SK-N-MC (cell line): ENCODE data around the gene FERMT1.
"Not testable (repeated sequence)": the region's sequence is repeated elsewhere in the genome, so short reads cannot be mapped to it uniquely, and the experiment has no call there.

Source experiments
- EZH2 ChIP-seq: fragments of 200-600 bp; sonication (generic); IDR thresholded peaks from one replicate; pipeline ENCODE4 v1.6.1; 2017; ENCODE audit warnings: antibody characterized with exemption
- FOXP2 ChIP-seq: optimal IDR thresholded peaks from 2 replicates; pipeline ENCODE3; 2011; ENCODE audit warnings: mild to moderate bottlenecking, moderate library complexity; ENCODE audit not compliant: insufficient read depth; ENCODE audit errors: extremely low read length, control extremely low read depth
- POLR2AphosphoS5 ChIP-seq: IDR thresholded peaks from 2 replicates; pipeline ENCODE4 v1.6.1; 2012; ENCODE audit warnings: mild to moderate bottlenecking, low read depth, low read length, borderline replicate concordance

DNA sequence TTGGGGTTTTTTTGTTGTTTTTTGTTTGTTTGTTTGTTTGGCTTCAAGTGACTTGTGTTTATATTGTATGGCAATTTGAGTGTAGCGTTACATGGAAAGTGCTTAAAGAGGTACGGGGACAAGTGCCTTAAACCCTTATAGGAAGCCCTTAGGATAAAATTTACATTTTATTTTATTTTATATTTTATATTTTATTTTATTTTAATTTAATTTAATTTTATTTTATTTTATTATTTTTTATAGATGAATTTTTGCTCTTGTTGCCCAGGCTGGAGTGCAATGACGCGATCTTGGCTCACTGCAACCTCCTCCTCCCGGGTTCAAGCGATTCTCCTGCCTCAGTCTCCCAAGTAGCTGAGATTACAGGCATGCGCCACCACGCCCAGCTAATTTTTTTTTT lies 89.9 kb downstream of the FERMT1 start:
- not testable (repeated sequence) for TF ChIP-seq POLR2AphosphoS5, FOXP2, EZH2
